ENCODE data around the gene IQGAP2.

IQGAP2 gene

DNA sequence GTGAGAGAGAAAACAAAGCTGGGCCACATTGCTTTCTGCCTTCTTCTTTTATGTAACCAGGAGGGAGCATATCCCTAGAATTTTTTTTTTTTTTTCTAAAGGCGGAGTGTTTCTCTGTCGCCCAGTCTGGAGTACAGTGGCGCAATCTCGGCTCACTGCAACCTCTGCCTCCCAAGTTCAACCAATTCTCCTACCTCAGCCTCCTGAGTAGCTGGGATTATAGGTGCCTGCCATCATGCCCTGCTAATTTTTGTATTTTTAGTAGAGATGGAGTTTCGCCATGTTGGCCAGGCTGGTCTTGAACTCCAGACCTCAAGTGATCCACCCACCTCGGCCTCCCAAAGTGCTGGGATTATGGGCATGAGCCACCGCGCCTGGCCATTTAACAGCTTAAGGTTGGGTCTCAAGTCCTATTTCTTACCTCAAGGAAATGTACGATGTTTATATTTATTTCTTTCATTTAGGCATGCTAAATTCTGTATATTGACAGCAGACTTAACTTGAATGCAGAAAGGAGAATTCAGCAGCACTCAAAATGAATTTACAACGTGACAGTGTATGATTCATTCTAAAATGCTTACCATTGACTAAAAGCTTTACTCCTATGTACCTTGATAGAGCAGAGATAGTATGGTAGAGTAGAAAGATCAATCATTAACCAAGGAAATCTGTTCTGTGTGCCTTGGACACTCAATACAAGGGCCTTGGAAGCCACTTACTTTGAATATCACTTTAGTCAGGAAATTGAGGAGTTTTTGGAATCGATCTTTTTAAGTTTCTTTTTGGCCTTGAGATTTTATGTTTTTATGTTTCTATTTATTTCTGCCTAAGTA lies 119.2 kb downstream of the IQGAP2 start:
- Histone ChIP-seq H3K9me3 (ENCODE audit: low read length) (no peaks in the 10 kb centered on the region), H3K4me1 (ENCODE audit: insufficient read depth, low read length) (no peaks in the 10 kb centered on the region), H3K9ac (ENCODE audit: low read length) (no peak overlapping the region), H3K27me3 (ENCODE audit: control insufficient read depth in 1 of 2, insufficient read depth in 2 of 2, low read length in 2 of 2) (no peaks in the 10 kb centered on the region), H3K27ac (ENCODE audit: low read depth, low read length) (no peak overlapping the region), H3K36me3 (ENCODE audit: insufficient read depth, low read length) (no peaks in the 10 kb centered on the region), H3K4me3 (ENCODE audit: low read depth in 1 of 2, low read length in 2 of 2) (no peak overlapping the region)

DNA sequence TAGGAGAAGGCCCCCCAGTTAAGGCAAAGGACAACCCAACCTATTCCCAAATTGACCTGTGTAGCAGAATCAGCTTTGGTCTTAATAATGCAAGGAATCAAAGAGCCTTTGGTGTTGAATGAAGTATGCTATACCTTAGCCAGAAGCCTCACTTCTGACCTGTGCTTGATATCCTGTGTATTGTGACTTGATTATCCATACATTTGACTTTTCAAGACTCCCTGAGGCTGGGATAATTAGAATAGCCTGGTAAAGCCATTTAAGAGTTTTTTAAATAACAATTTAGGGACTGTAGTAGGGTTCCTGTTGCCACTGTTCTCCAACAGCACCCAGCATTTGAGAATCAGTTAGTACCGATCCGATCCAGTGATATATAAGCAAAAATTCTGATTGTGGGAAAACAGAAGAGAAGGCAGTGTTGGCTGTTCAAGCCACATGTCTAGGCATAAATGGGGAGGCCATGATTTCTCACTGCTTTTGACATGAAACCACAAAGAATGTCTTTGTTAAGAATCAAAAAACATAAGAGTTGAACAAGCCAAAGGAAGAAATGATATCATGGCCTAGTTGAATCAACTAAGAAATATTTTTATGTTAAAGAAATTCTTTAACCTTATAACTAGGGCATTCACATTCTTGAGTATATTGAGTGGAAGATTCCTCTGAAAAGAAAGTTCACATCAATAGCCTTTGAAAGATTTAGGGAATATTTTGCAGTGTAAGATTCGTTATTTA lies 121.2 kb downstream of the IQGAP2 start:
- Histone ChIP-seq H3K27ac (ENCODE audit: low read depth, low read length) (no peak overlapping the region), H3K27me3 (ENCODE audit: control insufficient read depth in 1 of 2, insufficient read depth in 2 of 2, low read length in 2 of 2) (no peaks in the 10 kb centered on the region)

DNA sequence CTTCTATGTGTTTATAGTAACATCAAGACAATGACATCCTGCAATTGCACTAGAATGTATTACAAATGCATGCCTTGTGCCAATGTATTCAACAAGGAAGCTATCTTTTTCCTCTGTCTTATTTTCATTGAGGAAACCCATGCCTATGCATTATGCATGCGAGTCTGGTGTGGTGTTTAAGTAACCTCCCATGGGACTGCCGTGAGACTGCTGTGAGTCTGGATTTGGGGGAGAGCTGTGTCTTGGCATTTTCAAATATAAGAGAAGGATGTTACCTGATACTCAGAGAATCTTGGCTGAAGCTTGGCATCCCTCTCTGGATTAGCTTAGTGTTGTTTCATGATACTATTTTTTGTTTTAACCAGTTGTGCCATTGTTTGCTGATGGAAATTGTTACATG lies 121.8 kb downstream of the IQGAP2 start:
- no peaks in the 10 kb centered on the region for H3K27me3 ChIP-seq (ENCODE audit: control insufficient read depth in 1 of 2, insufficient read depth in 2 of 2, low read length in 2 of 2)

More for the DNA sequence above, 121.2 kb downstream of the IQGAP2 start:
- Histone ChIP-seq H3K4me1 (ENCODE audit: insufficient read depth, low read length) (no peaks in the 10 kb centered on the region), H3K9me3 (ENCODE audit: low read length) (no peaks in the 10 kb centered on the region), H3K9ac (ENCODE audit: low read length) (no peak overlapping the region), H3K36me3 (ENCODE audit: insufficient read depth, low read length) (no peaks in the 10 kb centered on the region), H3K4me3 (ENCODE audit: low read depth in 1 of 2, low read length in 2 of 2) (no peak overlapping the region)

DNA sequence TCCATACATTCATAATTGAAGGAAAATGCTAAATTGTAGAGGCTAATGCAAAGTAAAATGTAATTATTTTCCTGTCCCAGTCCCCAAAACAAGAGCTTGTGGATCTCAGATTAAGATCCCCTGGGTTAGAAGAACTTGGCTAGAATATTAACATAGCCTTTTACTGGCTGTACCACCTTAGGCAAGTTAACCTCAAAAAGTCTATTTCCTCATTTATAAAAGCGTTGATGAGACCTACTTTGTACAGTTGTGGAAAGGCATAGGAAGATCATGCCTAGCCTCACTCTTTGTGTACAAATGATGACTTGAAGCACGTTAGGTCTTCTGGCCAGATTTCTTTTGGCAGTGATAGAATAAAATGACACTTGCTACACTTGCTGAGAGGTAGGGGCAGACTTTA lies 122.9 kb downstream of the IQGAP2 start:
- Histone ChIP-seq H3K4me3 (ENCODE audit: low read depth in 1 of 2, low read length in 2 of 2) (no peak overlapping the region), H3K27me3 (ENCODE audit: control insufficient read depth in 1 of 2, insufficient read depth in 2 of 2, low read length in 2 of 2) (no peaks in the 10 kb centered on the region)

More for the DNA sequence above, 121.8 kb downstream of the IQGAP2 start:
- no peaks in the 10 kb centered on the region for H3K4me1 ChIP-seq (ENCODE audit: insufficient read depth, low read length)
- H3K27ac ChIP-seq (ENCODE audit: low read depth, low read length) = no peak overlapping the region
- H3K9me3 ChIP-seq (ENCODE audit: low read length) = no peaks in the 10 kb centered on the region
- no peak overlapping the region for H3K4me3 ChIP-seq (ENCODE audit: low read depth in 1 of 2, low read length in 2 of 2)
- H3K36me3 ChIP-seq (ENCODE audit: insufficient read depth, low read length) = no peaks in the 10 kb centered on the region
- no peak overlapping the region for H3K9ac ChIP-seq (ENCODE audit: low read length)

DNA sequence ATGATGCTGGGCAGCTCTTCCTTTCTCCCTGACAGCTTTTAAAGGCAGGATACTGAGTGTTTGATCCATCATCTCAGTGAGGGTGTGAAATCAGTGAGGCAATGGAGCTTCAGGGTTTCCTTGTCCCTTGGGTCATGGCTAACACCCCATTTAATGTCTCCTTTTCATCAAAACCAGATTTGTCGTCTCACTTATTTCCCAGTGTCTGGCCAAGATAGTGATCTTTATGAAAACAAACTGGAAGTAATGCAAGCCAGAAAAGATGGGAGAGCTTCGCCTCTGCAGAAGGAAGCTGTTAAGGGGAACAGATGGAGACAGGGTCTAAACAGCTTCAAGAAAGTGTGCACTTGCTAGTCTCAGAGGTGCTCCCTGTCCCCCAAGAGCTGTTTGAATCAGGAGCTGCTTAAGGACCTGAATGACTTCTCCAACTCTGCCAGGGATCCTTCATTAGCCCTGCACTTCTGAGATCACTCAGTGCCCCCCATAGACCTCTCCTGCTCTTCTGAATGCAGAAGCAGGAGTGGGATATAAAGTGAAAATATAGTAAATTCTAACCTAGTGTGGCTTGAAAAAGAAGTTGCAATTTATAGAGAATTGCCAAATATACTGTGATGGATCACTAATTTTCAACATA lies 124.0 kb downstream of the IQGAP2 start:
- no peak overlapping the region for H3K27ac ChIP-seq (ENCODE audit: low read depth, low read length)
- no peaks in the 10 kb centered on the region for H3K9me3 ChIP-seq (ENCODE audit: low read length)
- H3K9ac ChIP-seq (ENCODE audit: low read length) = no peak overlapping the region
- no peaks in the 10 kb centered on the region for H3K36me3 ChIP-seq (ENCODE audit: insufficient read depth, low read length)
- H3K27me3 ChIP-seq (ENCODE audit: control insufficient read depth in 1 of 2, insufficient read depth in 2 of 2, low read length in 2 of 2) = no peaks in the 10 kb centered on the region
- H3K4me1 ChIP-seq (ENCODE audit: insufficient read depth, low read length) = no peaks in the 10 kb centered on the region
- H3K4me3 ChIP-seq (ENCODE audit: low read depth in 1 of 2, low read length in 2 of 2) = no peak overlapping the region

More for the DNA sequence above, 122.9 kb downstream of the IQGAP2 start:
- Histone ChIP-seq H3K36me3 (ENCODE audit: insufficient read depth, low read length) (no peaks in the 10 kb centered on the region), H3K4me1 (ENCODE audit: insufficient read depth, low read length) (no peaks in the 10 kb centered on the region), H3K27ac (ENCODE audit: low read depth, low read length) (no peak overlapping the region), H3K9me3 (ENCODE audit: low read length) (no peaks in the 10 kb centered on the region), H3K9ac (ENCODE audit: low read length) (no peak overlapping the region)

DNA sequence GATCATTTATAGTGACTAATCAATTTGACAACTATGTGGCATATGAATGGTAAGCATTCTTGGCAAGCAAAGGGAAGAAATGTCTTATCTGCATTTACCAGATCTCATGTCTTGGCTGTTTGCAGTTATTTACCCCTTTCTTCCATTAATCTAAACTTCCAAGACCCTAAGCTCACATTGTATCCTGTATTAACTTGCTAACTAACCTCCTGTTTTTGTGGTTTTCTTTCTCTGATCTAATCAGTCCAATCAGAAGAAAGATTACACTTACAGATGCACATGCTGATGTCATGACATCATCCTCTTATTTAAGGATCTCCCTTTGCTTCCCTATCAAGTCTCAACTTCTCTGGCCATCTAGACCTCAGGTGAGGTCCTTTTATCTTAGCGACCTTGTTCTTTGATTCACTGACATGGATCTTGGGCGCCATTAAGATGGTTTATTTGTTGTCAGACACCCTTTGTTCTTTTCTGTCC lies 124.6 kb downstream of the IQGAP2 start:
- H3K27ac ChIP-seq (ENCODE audit: low read depth, low read length) = no peak overlapping the region
- no peaks in the 10 kb centered on the region for H3K27me3 ChIP-seq (ENCODE audit: control insufficient read depth in 1 of 2, insufficient read depth in 2 of 2, low read length in 2 of 2)
- H3K4me3 ChIP-seq (ENCODE audit: low read depth in 1 of 2, low read length in 2 of 2) = no peak overlapping the region
- no peaks in the 10 kb centered on the region for H3K9me3 ChIP-seq (ENCODE audit: low read length)
- H3K4me1 ChIP-seq (ENCODE audit: insufficient read depth, low read length) = no peaks in the 10 kb centered on the region
- no peak overlapping the region for H3K9ac ChIP-seq (ENCODE audit: low read length)
- no peaks in the 10 kb centered on the region for H3K36me3 ChIP-seq (ENCODE audit: insufficient read depth, low read length)

DNA sequence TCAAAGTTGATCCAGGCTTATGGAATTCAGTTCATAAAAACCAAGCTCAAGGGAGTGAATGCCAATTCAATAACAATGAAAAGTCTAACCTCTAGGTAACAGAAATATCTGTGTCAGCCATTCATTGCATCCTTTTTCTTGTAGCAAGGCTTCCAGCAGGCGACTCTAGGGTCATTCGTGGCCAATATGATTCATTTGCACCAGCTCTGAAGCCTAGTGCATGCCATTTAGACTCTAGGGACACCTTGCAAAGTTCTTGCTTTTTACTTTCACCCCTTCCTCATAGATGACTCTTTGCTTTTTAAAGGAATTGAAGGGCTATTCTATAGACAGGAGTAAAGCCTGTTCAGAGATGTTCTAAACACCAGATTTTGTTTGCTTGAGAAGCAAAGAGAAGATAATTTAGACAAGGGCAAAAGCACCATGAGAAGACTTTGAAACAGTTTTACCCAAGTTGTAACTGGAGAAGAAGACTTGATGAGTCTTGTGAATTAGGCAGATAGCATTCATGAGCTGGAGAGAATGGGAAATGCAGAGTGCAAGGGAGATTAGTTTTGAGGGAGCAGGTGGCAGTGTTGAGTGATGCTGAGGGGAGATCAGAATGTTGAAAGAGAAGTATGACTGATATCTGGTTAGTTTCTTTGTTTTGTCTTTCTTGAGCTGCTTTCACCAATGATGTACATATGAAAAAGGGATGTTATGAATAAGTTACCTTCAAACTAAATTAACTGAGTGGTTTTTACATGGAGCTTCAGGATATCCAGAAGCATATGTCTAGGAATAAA lies 125.7 kb downstream of the IQGAP2 start:
- Histone ChIP-seq H3K4me3 (ENCODE audit: low read depth in 1 of 2, low read length in 2 of 2) (no peak overlapping the region), H3K36me3 (ENCODE audit: insufficient read depth, low read length) (no peaks in the 10 kb centered on the region), H3K4me1 (ENCODE audit: insufficient read depth, low read length) (no peaks in the 10 kb centered on the region), H3K27ac (ENCODE audit: low read depth, low read length) (no peak overlapping the region), H3K9me3 (ENCODE audit: low read length) (no peaks in the 10 kb centered on the region), H3K9ac (ENCODE audit: low read length) (no peak overlapping the region), H3K27me3 (ENCODE audit: control insufficient read depth in 1 of 2, insufficient read depth in 2 of 2, low read length in 2 of 2) (no peaks in the 10 kb centered on the region)

DNA sequence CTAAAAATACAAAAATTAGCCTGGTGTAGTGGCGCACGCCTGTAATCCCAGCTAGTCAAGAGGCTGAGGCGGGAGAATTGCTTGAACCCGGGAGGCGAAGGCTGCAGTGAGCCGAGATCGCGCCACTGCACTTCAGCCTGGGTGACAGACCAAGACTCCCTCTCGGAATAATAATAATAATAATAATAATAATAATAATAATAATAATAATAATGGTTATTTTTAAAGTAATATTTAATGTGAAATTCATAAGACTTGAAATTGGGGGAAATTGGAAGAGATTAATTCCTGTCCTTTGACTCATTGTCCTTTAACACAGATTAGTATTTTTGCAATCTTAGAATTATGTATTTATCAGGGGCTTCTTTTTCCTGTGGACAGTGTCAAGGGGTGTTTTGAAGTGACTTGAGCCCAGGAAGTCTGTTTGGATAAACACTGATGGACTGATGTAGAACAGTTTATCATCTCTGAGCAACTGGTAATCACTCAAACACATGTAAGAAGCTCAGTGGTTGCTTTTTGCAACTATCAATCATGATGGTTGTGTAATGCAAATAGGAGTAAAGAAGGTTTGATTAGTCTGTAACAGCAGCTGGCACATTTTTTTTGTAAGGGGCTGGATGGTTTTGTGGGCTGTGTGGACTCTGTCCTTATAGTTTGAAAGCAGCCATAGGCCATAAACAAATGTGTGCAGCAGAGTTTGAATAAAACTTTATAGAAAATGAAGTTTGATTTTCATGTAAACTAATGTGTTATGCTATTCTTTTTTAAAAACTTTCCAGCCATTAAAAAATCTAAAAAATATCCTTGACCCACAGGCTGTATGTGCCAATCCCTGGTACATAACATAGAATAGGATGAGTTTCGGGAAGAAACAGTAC lies 126.6 kb downstream of the IQGAP2 start:
- Histone ChIP-seq H3K4me3 (ENCODE audit: low read depth in 1 of 2, low read length in 2 of 2) (no peak overlapping the region), H3K4me1 (ENCODE audit: insufficient read depth, low read length) (no peaks in the 10 kb centered on the region), H3K9ac (ENCODE audit: low read length) (no peak overlapping the region), H3K36me3 (ENCODE audit: insufficient read depth, low read length) (no peaks in the 10 kb centered on the region), H3K27ac (ENCODE audit: low read depth, low read length) (no peak overlapping the region), H3K27me3 (ENCODE audit: control insufficient read depth in 1 of 2, insufficient read depth in 2 of 2, low read length in 2 of 2) (no peaks in the 10 kb centered on the region), H3K9me3 (ENCODE audit: low read length) (no peaks in the 10 kb centered on the region)

DNA sequence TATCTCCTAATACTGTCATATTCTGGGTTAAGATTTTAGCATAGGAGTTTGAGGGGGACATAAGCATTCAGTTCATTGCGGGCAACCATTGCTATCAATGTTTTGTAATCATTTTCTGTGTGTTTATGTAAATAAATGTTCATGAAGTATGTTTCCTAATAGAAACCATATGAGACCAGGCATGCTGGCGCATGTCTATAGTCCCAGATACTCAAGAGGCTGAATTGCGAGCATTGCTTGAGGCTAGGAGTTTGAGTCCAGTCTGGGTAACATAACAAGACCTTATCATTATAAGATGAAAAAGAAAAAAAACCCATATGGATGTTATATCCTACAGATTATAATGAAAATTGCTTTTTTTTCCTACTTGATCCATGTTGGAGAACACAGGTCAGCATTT lies 129.0 kb downstream of the IQGAP2 start:
- Histone ChIP-seq H3K4me1 (ENCODE audit: insufficient read depth, low read length) (no peaks in the 10 kb centered on the region), H3K27ac (ENCODE audit: low read depth, low read length) (no peak overlapping the region), H3K27me3 (ENCODE audit: control insufficient read depth in 1 of 2, insufficient read depth in 2 of 2, low read length in 2 of 2) (no peaks in the 10 kb centered on the region), H3K36me3 (ENCODE audit: insufficient read depth, low read length) (no peaks in the 10 kb centered on the region), H3K9me3 (ENCODE audit: low read length) (no peaks in the 10 kb centered on the region), H3K9ac (ENCODE audit: low read length) (no peak overlapping the region), H3K4me3 (ENCODE audit: low read depth in 1 of 2, low read length in 2 of 2) (no peak overlapping the region)

DNA sequence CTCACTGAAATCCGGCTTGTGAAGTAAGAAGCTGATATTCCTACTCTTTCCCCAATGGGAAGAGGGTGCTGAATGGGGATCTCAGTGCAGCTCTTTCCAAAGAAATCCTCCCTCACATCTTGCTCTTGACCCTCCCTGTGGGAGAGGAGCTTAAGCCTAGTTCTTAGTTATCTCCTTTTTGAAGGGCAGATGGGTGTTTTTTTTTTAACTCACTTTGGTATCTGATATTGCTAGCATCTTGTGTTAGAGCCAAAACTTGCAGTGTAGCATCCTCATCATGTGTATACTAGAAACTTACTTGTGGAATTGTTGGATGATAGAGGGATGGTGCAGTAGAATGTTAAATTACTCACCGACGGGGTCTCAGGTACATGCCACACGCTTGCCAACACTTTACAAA lies 129.9 kb downstream of the IQGAP2 start:
- no peaks in the 10 kb centered on the region for H3K27me3 ChIP-seq (ENCODE audit: control insufficient read depth in 1 of 2, insufficient read depth in 2 of 2, low read length in 2 of 2)
- no peaks in the 10 kb centered on the region for H3K9me3 ChIP-seq (ENCODE audit: low read length)
- no peak overlapping the region for H3K9ac ChIP-seq (ENCODE audit: low read length)
- no peaks in the 10 kb centered on the region for H3K4me1 ChIP-seq (ENCODE audit: insufficient read depth, low read length)
- no peak overlapping the region for H3K27ac ChIP-seq (ENCODE audit: low read depth, low read length)
- H3K36me3 ChIP-seq (ENCODE audit: insufficient read depth, low read length) = no peaks in the 10 kb centered on the region
- no peak overlapping the region for H3K4me3 ChIP-seq (ENCODE audit: low read depth in 1 of 2, low read length in 2 of 2)
